ENCODE data around the gene PPM1J. TPM values are rescaled to one million over a fixed set of nuclear protein-coding genes. Genes with fewer than 3 reads are reported as not detected.

Gene PPM1J
- polyA plus RNA-seq, 1 of the 3 experiments (the other 2 are of a cell fraction) = 5.3 TPM

DNA sequence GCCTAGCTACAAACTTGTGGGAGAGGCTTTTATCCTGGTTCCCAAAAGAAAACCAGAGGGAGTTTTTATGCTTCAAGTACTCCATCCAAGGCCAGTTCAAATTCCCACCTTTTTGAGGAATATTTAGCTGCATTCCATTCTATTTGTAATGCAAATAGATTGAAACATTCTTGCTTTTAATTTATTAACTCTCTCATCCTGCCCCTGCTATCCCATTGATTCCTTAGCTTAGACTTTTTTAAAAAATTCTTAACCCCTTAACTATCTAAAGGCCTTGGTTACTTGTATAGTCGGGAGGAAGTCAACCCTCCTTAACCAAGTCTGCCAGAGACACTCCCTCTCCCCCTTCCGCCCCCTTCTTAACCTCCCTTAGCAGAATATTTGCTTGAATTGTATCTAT, 43.1 kb downstream of the PPM1J start:
- Histone ChIP-seq H3K36me3 (replicated peaks in 1 of 2; ENCODE audit: control insufficient read depth in 1 of 2, insufficient read depth in 2 of 2, low read length in 1 of 2) (peaks cover 43 to 46% of the 10 kb centered on the region in 2 experiments), H3K27me3 (ENCODE audit: insufficient read depth) (no peaks in the 10 kb centered on the region), H3F3A (replicated peaks; ENCODE audit: insufficient read depth) (peaks cover 22% of the 10 kb centered on the region), H3K27ac (ENCODE audit: low read depth in 2 of 2, low read length in 1 of 2) (0 out of 4 replicates have a peak overlapping the region, but pooled peaks of 1 of the 2 experiments have one; percentile 2), H3K9me2 (no peaks in the 10 kb centered on the region), H3K4me1 (ENCODE audit: control insufficient read depth in 1 of 2, insufficient read depth in 2 of 2, low read depth in 1 of 2, low read length in 1 of 2) (peaks cover 11 to 12% of the 10 kb centered on the region in 2 experiments; a peak in 3 of 4 replicates), H4K20me1 (ENCODE audit: insufficient read depth) (no peaks in the 10 kb centered on the region), H2AFZ (ENCODE audit: low read depth) (no peak overlapping the region), H3K79me2 (ENCODE audit: insufficient read depth) (peaks cover 18% of the 10 kb centered on the region), H3K9ac (no peak overlapping the region), H3K4me2 (no peak overlapping the region), H3K4me3 (ENCODE audit: low read depth in 2 of 2, low read length in 1 of 2) (no peak overlapping the region), H3K9me3 (no peaks in the 10 kb centered on the region)
- ChIA-PET CTCF (interaction anchor here (0.8 to 4.8 kb wide), 8 partner anchors 10 to 281 kb away, joined by 3 to 42 read pairs (median 4); no protein-coding TSS in a partner anchor), POLR2A (interaction anchor here (1.0 kb wide), 1 partner anchor 53 kb away, joined by 3 read pairs; the partner anchor contains the start of gene ST7L)
- WGBS (ENCODE audit: low lambda C conversion rate) = 63% methylated on average over 2 of the region's 2 CpGs
- DNase-seq = no peak
- no peak for TF ChIP-seq NRF1 (IDR thresholded peaks at IDR 0.05; ENCODE audit: low read depth, low read length)
- TF ChIP-seq TAF1 (IDR thresholded peaks at IDR 0.05; ENCODE audit: borderline replicate concordance, low read depth, low read length) = no peak
- TF ChIP-seq, protein P1, sequence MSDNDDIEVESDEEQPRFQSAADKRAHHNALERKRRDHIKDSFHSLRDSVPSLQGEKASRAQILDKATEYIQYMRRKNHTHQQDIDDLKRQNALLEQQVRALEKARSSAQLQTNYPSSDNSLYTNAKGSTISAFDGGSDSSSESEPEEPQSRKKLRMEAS (IDR thresholded peaks at IDR 0.05; ENCODE audit: low read depth) = no peak
- no peak for TF ChIP-seq EZH2phosphoT487 (IDR thresholded peaks at IDR 0.05; ENCODE audit: borderline replicate concordance, low read depth)
- TF ChIP-seq, protein P2, sequence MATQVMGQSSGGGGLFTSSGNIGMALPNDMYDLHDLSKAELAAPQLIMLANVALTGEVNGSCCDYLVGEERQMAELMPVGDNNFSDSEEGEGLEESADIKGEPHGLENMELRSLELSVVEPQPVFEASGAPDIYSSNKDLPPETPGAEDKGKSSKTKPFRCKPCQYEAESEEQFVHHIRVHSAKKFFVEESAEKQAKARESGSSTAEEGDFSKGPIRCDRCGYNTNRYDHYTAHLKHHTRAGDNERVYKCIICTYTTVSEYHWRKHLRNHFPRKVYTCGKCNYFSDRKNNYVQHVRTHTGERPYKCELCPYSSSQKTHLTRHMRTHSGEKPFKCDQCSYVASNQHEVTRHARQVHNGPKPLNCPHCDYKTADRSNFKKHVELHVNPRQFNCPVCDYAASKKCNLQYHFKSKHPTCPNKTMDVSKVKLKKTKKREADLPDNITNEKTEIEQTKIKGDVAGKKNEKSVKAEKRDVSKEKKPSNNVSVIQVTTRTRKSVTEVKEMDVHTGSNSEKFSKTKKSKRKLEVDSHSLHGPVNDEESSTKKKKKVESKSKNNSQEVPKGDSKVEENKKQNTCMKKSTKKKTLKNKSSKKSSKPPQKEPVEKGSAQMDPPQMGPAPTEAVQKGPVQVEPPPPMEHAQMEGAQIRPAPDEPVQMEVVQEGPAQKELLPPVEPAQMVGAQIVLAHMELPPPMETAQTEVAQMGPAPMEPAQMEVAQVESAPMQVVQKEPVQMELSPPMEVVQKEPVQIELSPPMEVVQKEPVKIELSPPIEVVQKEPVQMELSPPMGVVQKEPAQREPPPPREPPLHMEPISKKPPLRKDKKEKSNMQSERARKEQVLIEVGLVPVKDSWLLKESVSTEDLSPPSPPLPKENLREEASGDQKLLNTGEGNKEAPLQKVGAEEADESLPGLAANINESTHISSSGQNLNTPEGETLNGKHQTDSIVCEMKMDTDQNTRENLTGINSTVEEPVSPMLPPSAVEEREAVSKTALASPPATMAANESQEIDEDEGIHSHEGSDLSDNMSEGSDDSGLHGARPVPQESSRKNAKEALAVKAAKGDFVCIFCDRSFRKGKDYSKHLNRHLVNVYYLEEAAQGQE (IDR thresholded peaks at IDR 0.05; ENCODE audit: low read depth, low read length) = no peak
- TF ChIP-seq POLR2AphosphoS5 (IDR thresholded peaks at IDR 0.05; ENCODE audit: low read depth, low read length) = no peak
- TF ChIP-seq, protein P3, sequence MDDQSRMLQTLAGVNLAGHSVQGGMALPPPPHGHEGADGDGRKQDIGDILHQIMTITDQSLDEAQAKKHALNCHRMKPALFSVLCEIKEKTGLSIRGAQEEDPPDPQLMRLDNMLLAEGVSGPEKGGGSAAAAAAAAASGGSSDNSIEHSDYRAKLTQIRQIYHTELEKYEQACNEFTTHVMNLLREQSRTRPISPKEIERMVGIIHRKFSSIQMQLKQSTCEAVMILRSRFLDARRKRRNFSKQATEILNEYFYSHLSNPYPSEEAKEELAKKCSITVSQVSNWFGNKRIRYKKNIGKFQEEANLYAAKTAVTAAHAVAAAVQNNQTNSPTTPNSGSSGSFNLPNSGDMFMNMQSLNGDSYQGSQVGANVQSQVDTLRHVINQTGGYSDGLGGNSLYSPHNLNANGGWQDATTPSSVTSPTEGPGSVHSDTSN (IDR thresholded peaks at IDR 0.05) = no peak
- no peak for TF ChIP-seq RAD21 (IDR thresholded peaks at IDR 0.05; ENCODE audit: low read length)
- no peak for TF ChIP-seq FOXJ3 (CRISPR knock-in tag; IDR thresholded peaks at IDR 0.05)
- TF ChIP-seq RXRA (IDR thresholded peaks at IDR 0.05; ENCODE audit: borderline replicate concordance, low read depth) = no peak
- no peak for TF ChIP-seq JUND (IDR thresholded peaks at IDR 0.05)
- no peak for TF ChIP-seq MXI1 (IDR thresholded peaks at IDR 0.05; ENCODE audit: low read depth, low read length)

DNA sequence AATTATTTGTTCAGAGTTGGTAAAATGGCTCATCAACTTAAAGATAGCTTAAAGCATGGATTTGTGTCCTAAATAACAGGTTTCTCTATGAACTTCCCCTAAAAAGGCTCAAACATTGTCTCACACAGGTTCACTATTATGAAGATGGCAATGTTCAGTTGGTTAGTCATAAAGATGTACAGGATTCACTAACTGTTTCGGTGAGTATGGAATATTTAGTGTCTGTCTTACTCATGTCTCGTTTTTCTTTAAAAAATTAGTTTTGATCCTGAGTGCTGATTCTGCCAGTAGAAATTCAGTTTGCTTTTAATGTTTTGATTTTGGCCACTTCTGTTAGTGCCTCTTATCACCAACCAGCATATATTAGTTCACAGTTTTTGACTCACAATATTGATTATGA, 48.2 kb downstream of the PPM1J start:
- POLR2A ChIA-PET = no interaction called here
- Histone ChIP-seq H3K27me3 (ENCODE audit: insufficient read depth) (no peaks in the 10 kb centered on the region), H3K27ac (ENCODE audit: low read depth in 2 of 2, low read length in 1 of 2) (no peak overlapping the region), H3K9me2 (no peaks in the 10 kb centered on the region), H3K9ac (no peak overlapping the region), H3K4me1 (ENCODE audit: control insufficient read depth in 1 of 2, insufficient read depth in 2 of 2, low read depth in 1 of 2, low read length in 1 of 2) (no peaks in the 10 kb centered on the region), H3K9me3 (no peaks in the 10 kb centered on the region), H3F3A (replicated peaks; ENCODE audit: insufficient read depth) (peaks cover 5% of the 10 kb centered on the region), H3K4me2 (no peak overlapping the region), H3K4me3 (ENCODE audit: low read depth in 2 of 2, low read length in 1 of 2) (no peak overlapping the region), H3K79me2 (ENCODE audit: insufficient read depth) (0 out of 2 replicates have a peak, but pooled peaks cover under 1% of the 10 kb centered on the region), H4K20me1 (ENCODE audit: insufficient read depth) (no peaks in the 10 kb centered on the region), H2AFZ (ENCODE audit: low read depth) (no peak overlapping the region), H3K36me3 (replicated peaks in 1 of 2; ENCODE audit: control insufficient read depth in 1 of 2, insufficient read depth in 2 of 2, low read length in 1 of 2) (peaks cover 55 to 85% of the 10 kb centered on the region in 2 experiments)
- whole genome bisulfite sequencing (ENCODE audit: low lambda C conversion rate) = 95% methylated on average over 2 of the region's 2 CpGs
- DNase-seq = no peak
- TF ChIP-seq MXI1 (IDR thresholded peaks at IDR 0.05; ENCODE audit: low read depth, low read length) = no peak
- TF ChIP-seq JUND (IDR thresholded peaks at IDR 0.05) = no peak
- no peak for TF ChIP-seq RCOR1 (IDR thresholded peaks at IDR 0.05; ENCODE audit: low read length)
- TF ChIP-seq, protein P4, sequence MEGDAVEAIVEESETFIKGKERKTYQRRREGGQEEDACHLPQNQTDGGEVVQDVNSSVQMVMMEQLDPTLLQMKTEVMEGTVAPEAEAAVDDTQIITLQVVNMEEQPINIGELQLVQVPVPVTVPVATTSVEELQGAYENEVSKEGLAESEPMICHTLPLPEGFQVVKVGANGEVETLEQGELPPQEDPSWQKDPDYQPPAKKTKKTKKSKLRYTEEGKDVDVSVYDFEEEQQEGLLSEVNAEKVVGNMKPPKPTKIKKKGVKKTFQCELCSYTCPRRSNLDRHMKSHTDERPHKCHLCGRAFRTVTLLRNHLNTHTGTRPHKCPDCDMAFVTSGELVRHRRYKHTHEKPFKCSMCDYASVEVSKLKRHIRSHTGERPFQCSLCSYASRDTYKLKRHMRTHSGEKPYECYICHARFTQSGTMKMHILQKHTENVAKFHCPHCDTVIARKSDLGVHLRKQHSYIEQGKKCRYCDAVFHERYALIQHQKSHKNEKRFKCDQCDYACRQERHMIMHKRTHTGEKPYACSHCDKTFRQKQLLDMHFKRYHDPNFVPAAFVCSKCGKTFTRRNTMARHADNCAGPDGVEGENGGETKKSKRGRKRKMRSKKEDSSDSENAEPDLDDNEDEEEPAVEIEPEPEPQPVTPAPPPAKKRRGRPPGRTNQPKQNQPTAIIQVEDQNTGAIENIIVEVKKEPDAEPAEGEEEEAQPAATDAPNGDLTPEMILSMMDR (IDR thresholded peaks at IDR 0.05) = no peak
- no peak for TF ChIP-seq NFIC (IDR thresholded peaks at IDR 0.05; ENCODE audit: borderline replicate concordance)
- no peak for TF ChIP-seq RAD21 (IDR thresholded peaks at IDR 0.05; ENCODE audit: low read length)
- CTCF ChIA-PET = no interaction called here

Data from SK-N-SH (cell line).